ENCODE results near the gene EIF2B4.

- TF ChIP-seq ZNF645 (tag by site-specific recombination; IDR thresholded peaks at IDR 0.05): no peak
- no peak for TF ChIP-seq TCF7L2 (IDR thresholded peaks at IDR 0.05; ENCODE audit: borderline replicate concordance, low read depth, low read length)
- no peak for TF ChIP-seq SCRT2 (tag by site-specific recombination; IDR thresholded peaks at IDR 0.05)
- TF ChIP-seq YY1 (tag by site-specific recombination; IDR thresholded peaks at IDR 0.05): peak; percentile 49; the same call in 1 of the 2 replicates
- TF ChIP-seq SP7 (tag by site-specific recombination; IDR thresholded peaks at IDR 0.05): peak; percentile 17; the same call in 1 of the 2 replicates
- 0 out of 2 replicates have a peak, but pooled peaks have one; percentile 39 for TF ChIP-seq PATZ1 (tag by site-specific recombination; IDR thresholded peaks at IDR 0.05)
- TF ChIP-seq ZNF341 (tag by site-specific recombination; IDR thresholded peaks at IDR 0.05; ENCODE audit: low read depth): peak; percentile 51; the same call in 1 of the 2 replicates
Observed at GRCh38 chr2:27322766-27323595, 47.2 kb downstream of the EIF2B4 start, which contains the start of gene MPV17.

Measured in HEK293 (cell line).